BLaER1 (cell line): ENCODE data around the gene RBM39.

Source experiments
- H3K27ac ChIP-seq: shearing (Covaris generic); formaldehyde crosslinking; 2 replicates; pipeline ENCODE4 v1.8.1; 2022
- H3K27me3 ChIP-seq: shearing (Covaris generic); formaldehyde crosslinking; 2 replicates; pipeline ENCODE4 v1.8.1; 2022
- H3K36me3 ChIP-seq: shearing (Covaris generic); formaldehyde crosslinking; 2 replicates; pipeline ENCODE4 v1.8.1; 2022
- H3K4me1 ChIP-seq: shearing (Covaris generic); formaldehyde crosslinking; 2 replicates; pipeline ENCODE4 v1.8.1; 2022
- H3K4me2 ChIP-seq: shearing (Covaris generic); formaldehyde crosslinking; 2 replicates; pipeline ENCODE4 v1.8.1; 2022
- H3K4me3 ChIP-seq: shearing (Covaris generic); formaldehyde crosslinking; 2 replicates; pipeline ENCODE4 v1.8.1; 2022
- H3K9ac ChIP-seq: shearing (Covaris generic); formaldehyde crosslinking; 2 replicates; pipeline ENCODE4 v1.8.1; 2022
- H3K9me3 ChIP-seq: shearing (Covaris generic); formaldehyde crosslinking; 2 replicates; pipeline ENCODE4 v1.8.1; 2022
- H4K20me1 ChIP-seq: shearing (Covaris generic); formaldehyde crosslinking; 2 replicates; pipeline ENCODE4 v1.8.1; 2022
- Cebpa-rat ChIP-seq: shearing (Covaris generic); IDR thresholded peaks from 2 replicates; pipeline ENCODE4 v1.8.1; 2022

The RBM39 gene

GRCh38 chr20:35661908-35662307 lies 80.2 kb downstream of the RBM39 start:
- Histone ChIP-seq H3K36me3 (peaks cover 24% of the 10 kb centered on the region), H3K9me3 (no peaks in the 10 kb centered on the region; the same call in 1 of the 2 replicates), H3K4me2 (peak overlapping the region; percentile 95), H4K20me1 (peaks cover 76% of the 10 kb centered on the region), H3K4me1 (peaks cover 53% of the 10 kb centered on the region), H3K27ac (no peak overlapping the region), H3K4me3 (peak overlapping the region; percentile 76; the same call in 1 of the 2 replicates), H3K27me3 (no peaks in the 10 kb centered on the region), H3K9ac (no peak overlapping the region)
- no peak for TF ChIP-seq Cebpa-rat

GRCh38 chr20:35661053-35661452 lies 81.0 kb downstream of the RBM39 start:
- Histone ChIP-seq H3K4me1 (peaks cover 53% of the 10 kb centered on the region), H3K36me3 (peaks cover 33% of the 10 kb centered on the region), H3K27me3 (no peaks in the 10 kb centered on the region), H3K9me3 (no peaks in the 10 kb centered on the region; the same call in 1 of the 2 replicates), H3K9ac (no peak overlapping the region), H3K4me3 (no peak overlapping the region), H3K4me2 (peak overlapping the region; percentile 95), H4K20me1 (peaks cover 84% of the 10 kb centered on the region), H3K27ac (no peak overlapping the region)
- TF ChIP-seq Cebpa-rat: no peak

GRCh38 chr20:35660122-35660937 lies 81.7 kb downstream of the RBM39 start:
- H4K20me1 ChIP-seq: peaks cover 91% of the 10 kb centered on the region
- no peaks in the 10 kb centered on the region; the same call in 1 of the 2 replicates for H3K9me3 ChIP-seq
- no peak for TF ChIP-seq Cebpa-rat
- no peak overlapping the region for H3K27ac ChIP-seq
- no peak overlapping the region for H3K9ac ChIP-seq
- H3K4me2 ChIP-seq: peak overlapping the region; percentile 95
- H3K36me3 ChIP-seq: peaks cover 39% of the 10 kb centered on the region
- H3K4me3 ChIP-seq: no peak overlapping the region
- H3K4me1 ChIP-seq: peaks cover 53% of the 10 kb centered on the region
- no peaks in the 10 kb centered on the region for H3K27me3 ChIP-seq

GRCh38 chr20:35657271-35657670 lies 84.8 kb downstream of the RBM39 start:
- Histone ChIP-seq H3K4me1 (peaks cover 36% of the 10 kb centered on the region), H3K36me3 (peaks cover 69% of the 10 kb centered on the region), H3K4me3 (no peak overlapping the region), H4K20me1 (peaks cover 100% of the 10 kb centered on the region), H3K9me3 (no peaks in the 10 kb centered on the region; the same call in 1 of the 2 replicates), H3K27me3 (no peaks in the 10 kb centered on the region), H3K27ac (no peak overlapping the region), H3K9ac (no peak overlapping the region), H3K4me2 (no peak overlapping the region)
- no peak for TF ChIP-seq Cebpa-rat

GRCh38 chr20:35654415-35654814 lies 87.6 kb downstream of the RBM39 start:
- Histone ChIP-seq H3K27me3 (no peaks in the 10 kb centered on the region), H3K9ac (no peak overlapping the region), H3K27ac (no peak overlapping the region), H3K4me3 (no peak overlapping the region), H3K9me3 (no peaks in the 10 kb centered on the region), H4K20me1 (peaks cover 100% of the 10 kb centered on the region), H3K4me2 (no peak overlapping the region), H3K4me1 (peaks cover 10% of the 10 kb centered on the region), H3K36me3 (peaks cover 80% of the 10 kb centered on the region)
- no peak for TF ChIP-seq Cebpa-rat

- no peak overlapping the region for H3K4me2 ChIP-seq
- no peaks in the 10 kb centered on the region for H3K27me3 ChIP-seq
- H3K9ac ChIP-seq: no peak overlapping the region
- no peak overlapping the region for H3K4me3 ChIP-seq
- H3K9me3 ChIP-seq: no peaks in the 10 kb centered on the region
- no peak for TF ChIP-seq Cebpa-rat
- H4K20me1 ChIP-seq: peaks cover 100% of the 10 kb centered on the region
- H3K4me1 ChIP-seq: peaks cover 10% of the 10 kb centered on the region
- no peak overlapping the region for H3K27ac ChIP-seq
- H3K36me3 ChIP-seq: peaks cover 80% of the 10 kb centered on the region
Observed at GRCh38 chr20:35653893-35654292, 88.2 kb downstream of the RBM39 start.
